Cardiac muscle cell (in vitro differentiated cells and primary cell): ENCODE data around the gene SPEM1. TPM values are rescaled to one million over a fixed set of nuclear protein-coding genes. Genes with fewer than 3 reads are reported as not detected.

Experiments used
- DNase-seq, 2 donors: peaks; one replicate each; pipeline versions ENCODE4 v3.0.0 to v3.0.0-alpha.2; 2010 to 2017; ENCODE audit warnings: low read depth in 1 of 2, low spot score in 1 of 2
- H3K27ac ChIP-seq: fragments of 200-600 bp; sonication (generic); 2 replicates; pipeline ENCODE4 v1.5.1; 2016
- H3K27me3 ChIP-seq: fragments of 200-600 bp; sonication (generic); 2 replicates; pipeline ENCODE4 v1.6.0; 2016; ENCODE audit warnings: control low read depth
- H3K36me3 ChIP-seq: fragments of 200-600 bp; sonication (generic); 2 replicates; pipeline ENCODE4 v1.5.1; 2016; ENCODE audit warnings: control low read depth
- H3K4me1 ChIP-seq: fragments of 200-600 bp; sonication (generic); 2 replicates; pipeline ENCODE4 v1.8.1; 2017; ENCODE audit warnings: low read depth, mild to moderate bottlenecking, mixed run types
- H3K4me3 ChIP-seq: fragments of 200-600 bp; sonication (generic); 2 replicates; pipeline ENCODE4 v1.5.1; 2016; ENCODE audit warnings: mild to moderate bottlenecking
- H3K9me3 ChIP-seq: fragments of 200-600 bp; sonication (generic); 2 replicates; pipeline ENCODE4 v1.5.1; 2017; ENCODE audit warnings: low read depth, mild to moderate bottlenecking, control low read depth
- polyA plus RNA-seq: library from polyadenylated mRNA; unstranded; fragments of >200 nt; fragmentation: Nextera tagmentation; extraction: Ambion mirVana; gene quantifications from 2 replicates; pipeline ENCODE4 v1.2.1, GENCODE V29; 2016
- total RNA-seq: library from RNA; depleted of rRNA; stranded (reverse); fragments of >200 nt; gene quantifications from 2 replicates; pipeline ENCODE4 v1.2.3, GENCODE V29; 2016
- TF ChIP-seq, protein P1 (sequence below): IDR thresholded peaks from 2 replicates; pipeline ENCODE4 v1.5.1; 2012; ENCODE audit warnings: low read depth, mild to moderate bottlenecking, low read length

SPEM1 gene, protein sequence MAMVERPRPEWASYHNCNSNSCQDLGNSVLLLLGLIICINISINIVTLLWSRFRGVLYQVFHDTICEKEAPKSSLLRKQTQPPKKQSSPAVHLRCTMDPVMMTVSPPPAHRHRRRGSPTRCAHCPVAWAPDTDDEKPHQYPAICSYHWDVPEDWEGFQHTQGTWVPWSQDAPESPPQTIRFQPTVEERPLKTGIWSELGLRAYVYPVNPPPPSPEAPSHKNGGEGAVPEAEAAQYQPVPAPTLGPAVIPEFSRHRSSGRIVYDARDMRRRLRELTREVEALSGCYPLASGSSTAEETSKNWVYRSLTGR
- total RNA-seq: not detected in 2 replicates
- not detected in 2 replicates for polyA plus RNA-seq

GRCh38 chr17:7419819-7420610 lies at the start of gene SPEM1:
Gene SPEM1, plus strand, starts transcription at chr17:7420324. Its CDS starts 61 bp downstream, at chr17:7420385.
- H3K4me3 ChIP-seq: no peak within 1 kb of the TSS
- TF ChIP-seq, protein P1, sequence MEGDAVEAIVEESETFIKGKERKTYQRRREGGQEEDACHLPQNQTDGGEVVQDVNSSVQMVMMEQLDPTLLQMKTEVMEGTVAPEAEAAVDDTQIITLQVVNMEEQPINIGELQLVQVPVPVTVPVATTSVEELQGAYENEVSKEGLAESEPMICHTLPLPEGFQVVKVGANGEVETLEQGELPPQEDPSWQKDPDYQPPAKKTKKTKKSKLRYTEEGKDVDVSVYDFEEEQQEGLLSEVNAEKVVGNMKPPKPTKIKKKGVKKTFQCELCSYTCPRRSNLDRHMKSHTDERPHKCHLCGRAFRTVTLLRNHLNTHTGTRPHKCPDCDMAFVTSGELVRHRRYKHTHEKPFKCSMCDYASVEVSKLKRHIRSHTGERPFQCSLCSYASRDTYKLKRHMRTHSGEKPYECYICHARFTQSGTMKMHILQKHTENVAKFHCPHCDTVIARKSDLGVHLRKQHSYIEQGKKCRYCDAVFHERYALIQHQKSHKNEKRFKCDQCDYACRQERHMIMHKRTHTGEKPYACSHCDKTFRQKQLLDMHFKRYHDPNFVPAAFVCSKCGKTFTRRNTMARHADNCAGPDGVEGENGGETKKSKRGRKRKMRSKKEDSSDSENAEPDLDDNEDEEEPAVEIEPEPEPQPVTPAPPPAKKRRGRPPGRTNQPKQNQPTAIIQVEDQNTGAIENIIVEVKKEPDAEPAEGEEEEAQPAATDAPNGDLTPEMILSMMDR: no peak
- H3K36me3 ChIP-seq: peaks cover 9% of the 10 kb centered on the region
- H3K4me1 ChIP-seq: no peaks in the 10 kb centered on the region
- no peaks in the 10 kb centered on the region for H3K27me3 ChIP-seq
- H3K9me3 ChIP-seq: no peaks in the 10 kb centered on the region
- H3K27ac ChIP-seq: no peak within 1 kb of the TSS
- DNase-seq: no peak

DNA sequence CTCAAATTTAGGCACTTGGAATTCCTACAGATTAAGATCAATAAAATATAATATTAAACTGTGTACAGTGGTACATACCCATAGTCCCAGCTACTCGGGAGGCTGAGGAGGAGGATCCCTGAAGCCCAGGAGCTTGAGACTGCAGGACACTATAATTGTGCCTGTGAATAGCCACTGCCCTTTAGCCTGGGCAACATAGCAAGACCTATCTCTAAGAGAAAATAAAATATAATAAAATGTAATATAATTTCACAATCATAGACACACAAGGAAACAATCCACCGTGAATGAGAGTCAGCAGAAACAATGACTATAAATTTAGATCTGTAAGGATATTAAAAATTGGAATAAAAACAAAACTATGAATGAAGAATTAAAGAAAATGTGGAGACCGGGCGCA lies 49.3 kb upstream of the SPEM1 start:
- Histone ChIP-seq H3K9me3 (no peaks in the 10 kb centered on the region), H3K27me3 (no peaks in the 10 kb centered on the region), H3K27ac (no peak overlapping the region), H3K4me1 (no peaks in the 10 kb centered on the region), H3K36me3 (no peaks in the 10 kb centered on the region), H3K4me3 (no peak overlapping the region)
- DNase-seq: no peak
- TF ChIP-seq, protein P1: no peak

DNA sequence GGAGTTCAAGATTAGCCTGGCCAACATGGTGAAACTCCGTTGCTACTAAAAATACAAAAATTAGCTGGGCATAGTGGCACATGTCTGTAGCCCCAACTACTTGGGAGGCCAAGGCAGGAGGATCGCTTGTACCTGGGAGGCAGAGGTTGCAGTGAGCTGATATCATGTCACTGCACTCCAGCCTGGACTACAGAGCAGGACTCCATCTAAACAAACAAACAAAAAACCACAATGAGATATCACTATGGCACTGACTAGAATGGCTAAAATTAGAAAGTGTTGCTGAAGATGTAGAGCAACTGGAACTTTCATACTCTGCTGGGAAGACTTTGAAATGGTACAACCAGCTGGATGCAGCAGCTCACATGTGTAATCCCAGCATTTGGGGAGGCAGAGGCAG lies 45.8 kb upstream of the SPEM1 start:
- Histone ChIP-seq H3K9me3 (no peaks in the 10 kb centered on the region), H3K27ac (no peak overlapping the region), H3K27me3 (no peaks in the 10 kb centered on the region), H3K4me3 (no peak overlapping the region), H3K36me3 (no peaks in the 10 kb centered on the region), H3K4me1 (no peaks in the 10 kb centered on the region)
- TF ChIP-seq, protein P1: no peak
- DNase-seq: no peak

DNA sequence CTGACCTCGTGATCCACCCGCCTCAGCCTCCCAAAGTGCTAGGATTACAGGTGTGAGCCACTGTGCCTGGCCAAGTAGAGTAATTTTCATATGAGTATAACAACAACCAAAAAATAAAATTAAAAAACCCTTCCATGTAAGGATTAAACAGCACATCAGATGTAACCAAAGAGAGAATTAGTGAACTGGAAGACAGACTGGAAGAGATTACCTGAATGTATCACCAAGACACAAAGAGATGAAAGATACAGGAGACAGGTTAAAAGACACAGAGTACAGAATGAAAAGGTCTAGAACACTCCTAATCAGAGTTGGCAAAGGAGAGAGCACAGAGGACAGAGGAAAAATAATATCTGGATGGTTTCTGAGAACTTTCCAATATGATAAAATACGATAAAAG lies 41.0 kb upstream of the SPEM1 start:
- H3K27me3 ChIP-seq: peaks cover 41% of the 10 kb centered on the region
- DNase-seq: no peak
- H3K4me1 ChIP-seq: no peaks in the 10 kb centered on the region
- no peaks in the 10 kb centered on the region for H3K9me3 ChIP-seq
- no peak overlapping the region for H3K4me3 ChIP-seq
- no peaks in the 10 kb centered on the region for H3K36me3 ChIP-seq
- TF ChIP-seq, protein P1: no peak
- H3K27ac ChIP-seq: no peak overlapping the region

GRCh38 chr17:7380321-7380720 lies 39.8 kb upstream of the SPEM1 start:
- H3K36me3 ChIP-seq: no peaks in the 10 kb centered on the region
- H3K4me3 ChIP-seq: no peak overlapping the region
- TF ChIP-seq, protein P1: no peak
- peaks cover 45% of the 10 kb centered on the region for H3K27me3 ChIP-seq
- no peaks in the 10 kb centered on the region for H3K4me1 ChIP-seq
- no peak overlapping the region for H3K27ac ChIP-seq
- no peaks in the 10 kb centered on the region for H3K9me3 ChIP-seq
- peak in 1 of 2 donors; percentile 71 for DNase-seq
